ENCODE results near the gene KANSL1.

Gene KANSL1

GRCh38 chr17:45993962-45994627 is 199.1 kb downstream of the KANSL1 start:
- no peak for DNase-seq

DNA sequence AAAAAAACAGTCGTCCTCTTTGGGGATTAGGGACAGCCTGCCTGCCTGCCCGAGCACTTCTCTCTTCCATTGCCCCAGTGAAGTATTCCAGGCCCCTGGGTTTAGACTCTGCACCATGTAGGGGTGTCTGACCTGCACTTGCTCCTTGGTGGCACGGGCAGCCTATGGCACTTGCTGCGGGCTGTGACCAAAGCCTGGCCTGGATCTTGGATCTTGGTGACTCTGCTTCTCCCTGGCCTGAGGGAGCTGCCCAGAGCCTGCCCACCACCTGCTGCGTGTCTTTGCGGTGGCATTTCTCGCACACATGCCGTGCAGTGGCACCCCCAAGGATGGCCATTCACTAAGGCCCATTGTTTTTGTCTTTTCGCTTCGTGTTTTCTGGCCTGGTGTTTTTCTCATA is 200.3 kb downstream of the KANSL1 start:
- no peak for DNase-seq

- no peak for DNase-seq
These were observed 201.1 kb downstream of the KANSL1 start for GRCh38 chr17:45992175-45992574.

DNA sequence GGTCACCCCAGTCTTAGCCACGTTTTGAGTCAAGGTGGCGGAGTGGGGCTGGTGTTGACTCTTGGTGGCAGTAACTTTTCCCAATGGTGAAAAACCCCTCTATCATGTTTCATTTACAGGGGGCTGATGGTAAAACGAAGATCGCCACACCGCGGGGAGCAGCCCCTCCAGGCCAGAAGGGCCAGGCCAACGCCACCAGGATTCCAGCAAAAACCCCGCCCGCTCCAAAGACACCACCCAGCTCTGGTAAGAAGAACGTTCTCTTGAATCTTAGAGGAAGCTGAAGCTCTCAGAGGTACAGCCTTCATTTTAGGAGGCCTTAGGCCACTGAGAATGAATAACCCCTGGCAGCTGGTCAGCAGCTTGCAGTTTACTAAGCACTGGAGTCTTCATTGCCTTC is 201.9 kb downstream of the KANSL1 start:
- no peak for DNase-seq

GRCh38 chr17:45990886-45991285 is 202.3 kb downstream of the KANSL1 start:
- no peak for DNase-seq

GRCh38 chr17:45989759-45990158 is 203.5 kb downstream of the KANSL1 start:
- DNase-seq: no peak

DNA sequence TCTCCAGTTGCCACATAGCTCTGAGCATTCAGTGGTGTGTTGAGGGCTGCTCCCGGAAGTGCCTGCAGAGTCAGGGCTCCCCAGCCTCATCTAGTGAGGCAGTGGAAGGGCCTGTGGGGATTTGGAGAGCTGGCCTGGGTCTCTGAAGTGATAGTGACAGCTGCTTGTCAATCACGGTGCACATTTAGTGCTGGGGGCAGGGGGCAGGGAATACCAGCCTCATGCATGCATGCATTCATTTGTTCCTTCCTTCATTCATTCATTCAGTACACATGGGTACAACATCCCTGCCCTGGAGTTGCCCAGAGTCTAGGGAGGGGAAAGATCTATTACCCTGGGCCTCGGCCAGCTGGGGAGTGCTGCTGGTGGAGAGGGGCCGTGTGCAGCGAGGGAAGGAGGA is 205.5 kb downstream of the KANSL1 start:
- DNase-seq: no peak

DNA sequence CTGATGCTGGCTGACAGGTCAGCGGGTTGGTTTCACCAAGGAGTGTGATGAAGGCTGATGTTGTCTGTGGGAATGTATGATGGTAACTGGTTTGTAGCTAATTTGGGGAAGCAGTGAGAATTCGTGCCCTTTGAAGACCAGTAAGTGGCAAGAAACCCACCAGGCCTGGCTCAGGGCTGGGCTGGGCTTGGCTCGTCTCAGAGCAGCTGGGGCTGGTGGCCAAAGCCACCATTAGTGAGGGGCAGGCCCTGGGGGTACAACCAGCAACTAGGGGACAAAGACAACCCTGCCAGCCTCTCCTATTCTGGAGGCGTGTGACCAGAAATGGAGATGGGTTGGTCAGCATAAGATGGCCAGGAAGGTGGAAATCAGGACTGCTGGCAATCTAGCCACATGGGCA is 207.2 kb downstream of the KANSL1 start:
- DNase-seq: no peak

GRCh38 chr17:45985447-45985846 is 207.8 kb downstream of the KANSL1 start:
- no peak for DNase-seq

- DNase-seq: no peak
These were observed 208.9 kb downstream of the KANSL1 start for GRCh38 chr17:45984368-45984767.

DNA sequence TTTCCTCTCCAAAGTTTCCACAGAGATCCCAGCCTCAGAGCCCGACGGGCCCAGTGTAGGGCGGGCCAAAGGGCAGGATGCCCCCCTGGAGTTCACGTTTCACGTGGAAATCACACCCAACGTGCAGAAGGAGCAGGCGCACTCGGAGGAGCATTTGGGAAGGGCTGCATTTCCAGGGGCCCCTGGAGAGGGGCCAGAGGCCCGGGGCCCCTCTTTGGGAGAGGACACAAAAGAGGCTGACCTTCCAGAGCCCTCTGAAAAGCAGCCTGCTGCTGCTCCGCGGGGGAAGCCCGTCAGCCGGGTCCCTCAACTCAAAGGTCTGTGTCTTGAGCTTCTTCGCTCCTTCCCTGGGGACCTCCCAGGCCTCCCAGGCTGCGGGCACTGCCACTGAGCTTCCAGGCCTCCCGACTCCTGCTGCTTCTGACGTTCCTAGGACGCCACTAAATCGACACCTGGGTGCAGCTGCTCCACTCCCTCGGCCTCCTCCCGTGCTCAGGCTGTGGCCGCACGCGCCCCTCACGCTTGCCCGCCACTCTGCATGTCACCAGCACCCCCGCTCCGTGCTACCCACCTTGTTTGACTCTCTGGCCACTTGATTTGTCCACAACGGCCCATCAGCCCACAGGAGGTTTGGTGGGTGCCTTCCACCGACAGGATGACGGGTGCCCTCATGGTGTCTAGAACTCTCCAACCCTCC is 209.5 kb downstream of the KANSL1 start:
- DNase-seq: no peak

- DNase-seq: no peak
These were observed 210.2 kb downstream of the KANSL1 start for GRCh38 chr17:45982791-45983613.

- no peak for DNase-seq
These were observed 211.9 kb downstream of the KANSL1 start for GRCh38 chr17:45981306-45981705.

- no peak for DNase-seq
These were observed 212.4 kb downstream of the KANSL1 start for GRCh38 chr17:45980855-45981254.

Data from stimulated activated CD8-positive, alpha-beta memory T cell treated with anti-CD3 and anti-CD28 coated beads, Interleukin-4, amount 100 ng/mL, for 48 hours (primary cell).